Activated T-cell treated with anti-CD3 and anti-CD28 coated beads, Interleukin-2, amount 50 U/mL, for 72 hours (primary cell): ENCODE data around the gene IGLL5. TPM values are rescaled to one million over a fixed set of nuclear protein-coding genes. Genes with fewer than 3 reads are reported as not detected.
"Not testable (repeated sequence)": the region's sequence is repeated elsewhere in the genome, so short reads cannot be mapped to it uniquely, and the experiment has no call there.

Experiments used
- ATAC-seq, 2 donors: fragments of 150-1000 bp; cut with Tn5 transposase; replicated peaks in 1 of 2; 2 replicates each; pipeline ENCODE4 v1.10.0; 2021; ENCODE audit warnings: moderate library complexity in 2 of 2, mild to moderate bottlenecking in 1 of 2
- DNase-seq, 2 donors: peaks; one replicate each; pipeline ENCODE4 v3.0.0; 2021 to 2022; ENCODE audit warnings: mixed read lengths in 1 of 2
- H3K27ac Mint-ChIP-seq: one replicate; pipeline ENCODE4 v1.8.0; 2022; ENCODE audit warnings: mild to moderate bottlenecking, moderate library complexity, mixed read lengths
- H3K27me3 Mint-ChIP-seq: one replicate; pipeline ENCODE4 v1.8.0; 2022; ENCODE audit warnings: low read depth, mixed read lengths
- H3K36me3 Mint-ChIP-seq, 2 donors: one replicate each; pipeline ENCODE4 v1.8.0; 2022; ENCODE audit warnings: mixed read lengths in 2 of 2, mild to moderate bottlenecking in 1 of 2; ENCODE audit not compliant: insufficient read depth in 2 of 2
- H3K4me1 Mint-ChIP-seq: one replicate; pipeline ENCODE4 v1.8.0; 2022; ENCODE audit warnings: low read depth, mixed read lengths
- H3K4me3 Mint-ChIP-seq, 2 donors: one replicate each; pipeline ENCODE4 v1.8.0; 2022; ENCODE audit warnings: mild to moderate bottlenecking in 2 of 2, mixed read lengths in 2 of 2, moderate library complexity in 2 of 2
- H3K9me3 Mint-ChIP-seq, 2 donors: one replicate each; pipeline ENCODE4 v1.8.0; 2022; ENCODE audit warnings: mixed read lengths in 2 of 2
- total RNA-seq, 2 donors: library from RNA; stranded (reverse); gene quantifications; one replicate each; pipeline ENCODE4 v1.2.3, GENCODE V29; 2022

IGLL5 gene
- total RNA-seq, 2 donors from 2014 or later, result not detected

DNA sequence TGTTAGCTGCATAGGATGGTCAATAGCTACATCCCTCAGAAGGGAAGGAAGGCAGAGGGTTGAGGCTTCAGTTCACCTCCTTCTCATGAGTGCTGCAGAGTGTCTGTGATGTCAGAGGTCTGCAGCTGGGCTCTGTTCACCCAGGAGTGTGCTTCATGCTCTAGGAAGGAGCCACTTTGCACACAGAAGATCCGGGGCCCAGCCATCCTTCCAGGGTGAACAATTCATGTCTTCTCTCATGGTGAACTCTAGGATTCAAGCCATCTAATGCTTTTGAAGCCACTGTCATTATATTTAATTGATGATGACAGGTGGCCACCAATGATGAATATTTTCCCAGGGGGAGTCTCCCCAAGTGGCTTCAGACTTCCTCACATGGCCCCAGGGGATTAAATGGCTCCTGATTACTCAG is 16.2 kb downstream of the IGLL5 start:
- H3K27ac Mint-ChIP-seq, H3K9me3 Mint-ChIP-seq, H3K27me3 Mint-ChIP-seq, H3K4me3 Mint-ChIP-seq, H3K36me3 Mint-ChIP-seq, H3K4me1 Mint-ChIP-seq, ATAC-seq, DNase-seq: not testable (repeated sequence)

- peaks cover 13% of the 10 kb centered on the region for H3K27me3 Mint-ChIP-seq
- DNase-seq, H3K27ac Mint-ChIP-seq, H3K36me3 Mint-ChIP-seq, H3K4me3 Mint-ChIP-seq, H3K4me1 Mint-ChIP-seq, ATAC-seq, H3K9me3 Mint-ChIP-seq: not testable (repeated sequence)
These were observed 17.1 kb downstream of the IGLL5 start for GRCh38 chr22:22904736-22905135.

- H3K4me1 Mint-ChIP-seq, result not testable (repeated sequence)
These were observed 18.8 kb downstream of the IGLL5 start for GRCh38 chr22:22906391-22906790.

DNA sequence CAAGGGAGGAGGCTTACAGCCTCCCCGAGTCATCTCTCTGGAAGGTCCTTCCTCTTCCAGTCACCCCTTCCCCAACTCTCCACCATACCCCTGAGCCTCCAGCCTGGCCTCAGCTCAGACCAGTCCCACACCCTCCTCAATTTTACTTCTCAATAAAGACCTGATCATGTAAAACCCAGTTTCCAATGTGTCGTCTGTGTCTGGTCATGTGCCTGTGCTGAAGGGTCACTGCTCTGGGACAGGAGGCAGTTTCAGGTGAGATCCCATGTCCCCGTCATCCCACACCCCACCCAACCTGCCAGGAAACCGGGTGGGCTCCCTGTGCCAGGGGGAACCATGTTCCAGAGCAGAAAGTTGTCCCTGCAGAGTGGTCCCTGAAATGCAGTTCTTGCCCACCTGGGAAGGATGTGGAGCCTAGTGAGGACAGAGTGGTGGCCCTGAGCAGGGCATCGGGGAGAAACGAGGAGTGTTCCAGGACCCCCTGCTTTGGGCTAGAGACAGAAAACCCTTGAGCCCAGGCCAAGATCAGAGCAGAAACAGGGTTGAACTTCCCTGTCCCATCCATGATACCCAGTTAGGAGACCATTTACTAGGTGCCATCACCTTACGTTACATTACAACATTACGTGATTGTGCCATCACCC is 19.4 kb downstream of the IGLL5 start:
- no peaks in the 10 kb centered on the region for H3K4me1 Mint-ChIP-seq
- no peaks in the 10 kb centered on the region for H3K9me3 Mint-ChIP-seq
- H3K36me3 Mint-ChIP-seq, result no peaks in the 10 kb centered on the region
- peaks cover 21% of the 10 kb centered on the region for H3K27me3 Mint-ChIP-seq
- DNase-seq (no peak), ATAC-seq (no peak)
- no peak overlapping the region for H3K27ac Mint-ChIP-seq
- H3K4me3 Mint-ChIP-seq, result no peak overlapping the region

More at GRCh38 chr22:22906391-22906790, 18.8 kb downstream of the IGLL5 start:
- not testable (repeated sequence) for ATAC-seq, DNase-seq, H3K36me3 Mint-ChIP-seq, H3K4me3 Mint-ChIP-seq, H3K9me3 Mint-ChIP-seq, H3K27ac Mint-ChIP-seq
- peaks cover 21% of the 10 kb centered on the region for H3K27me3 Mint-ChIP-seq

DNA sequence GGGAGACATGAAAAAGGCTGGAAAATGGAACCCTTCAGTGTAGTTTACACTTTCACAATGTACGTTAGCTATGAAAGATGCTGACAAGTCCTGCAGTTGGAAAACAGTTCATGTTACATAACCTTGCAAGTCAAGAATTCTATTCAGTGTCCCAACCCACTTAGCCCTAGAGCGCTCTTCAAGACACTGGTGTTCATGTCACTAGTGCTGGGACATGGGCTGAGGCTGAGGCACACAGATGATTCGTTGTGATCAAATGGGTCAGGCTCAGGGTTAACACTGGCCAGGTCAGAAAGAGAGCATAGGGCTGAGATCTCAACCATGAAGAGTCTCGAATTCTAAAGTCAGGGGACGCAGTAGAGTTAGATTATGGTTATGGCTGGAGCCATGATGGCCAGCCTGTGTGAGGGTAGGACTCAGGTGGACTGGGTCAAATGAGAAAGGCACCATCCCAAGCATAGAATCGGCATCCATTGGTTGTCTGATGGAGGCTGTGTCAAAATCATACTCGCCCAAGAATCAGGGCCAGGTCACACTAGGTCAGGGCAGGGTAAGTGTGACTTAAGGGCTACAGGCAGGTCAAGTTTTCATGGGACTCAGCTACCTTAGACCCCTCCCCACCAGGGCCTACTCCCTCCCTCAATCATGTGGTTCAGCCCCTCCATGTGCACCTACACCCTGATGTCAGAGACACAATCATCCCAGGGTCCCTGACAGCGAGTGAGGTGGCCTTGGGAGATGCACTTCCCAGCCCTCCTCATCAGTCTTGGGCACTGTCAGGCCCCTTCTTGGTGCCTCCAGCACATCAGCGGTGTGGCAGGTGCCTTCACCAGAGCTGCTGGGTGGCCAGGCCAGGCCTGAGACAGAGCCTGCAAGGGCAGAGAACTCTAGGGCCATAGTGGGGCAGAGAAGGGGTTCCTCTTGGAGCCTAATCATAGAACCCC is 20.2 kb downstream of the IGLL5 start:
- Mint-ChIP-seq H3K4me1 (no peaks in the 10 kb centered on the region), H3K27me3 (peaks cover 21% of the 10 kb centered on the region), H3K9me3 (no peaks in the 10 kb centered on the region), H3K27ac (no peak overlapping the region), H3K4me3 (no peak overlapping the region), H3K36me3 (no peaks in the 10 kb centered on the region)
- ATAC-seq, result no peak
- no peak for DNase-seq

GRCh38 chr22:22908495-22908861 is 20.9 kb downstream of the IGLL5 start:
- Mint-ChIP-seq H3K36me3 (no peaks in the 10 kb centered on the region), H3K4me1 (no peaks in the 10 kb centered on the region), H3K4me3 (no peak overlapping the region), H3K27me3 (peaks cover 21% of the 10 kb centered on the region), H3K9me3 (no peaks in the 10 kb centered on the region), H3K27ac (no peak overlapping the region)
- DNase-seq (no peak), ATAC-seq (no peak)

DNA sequence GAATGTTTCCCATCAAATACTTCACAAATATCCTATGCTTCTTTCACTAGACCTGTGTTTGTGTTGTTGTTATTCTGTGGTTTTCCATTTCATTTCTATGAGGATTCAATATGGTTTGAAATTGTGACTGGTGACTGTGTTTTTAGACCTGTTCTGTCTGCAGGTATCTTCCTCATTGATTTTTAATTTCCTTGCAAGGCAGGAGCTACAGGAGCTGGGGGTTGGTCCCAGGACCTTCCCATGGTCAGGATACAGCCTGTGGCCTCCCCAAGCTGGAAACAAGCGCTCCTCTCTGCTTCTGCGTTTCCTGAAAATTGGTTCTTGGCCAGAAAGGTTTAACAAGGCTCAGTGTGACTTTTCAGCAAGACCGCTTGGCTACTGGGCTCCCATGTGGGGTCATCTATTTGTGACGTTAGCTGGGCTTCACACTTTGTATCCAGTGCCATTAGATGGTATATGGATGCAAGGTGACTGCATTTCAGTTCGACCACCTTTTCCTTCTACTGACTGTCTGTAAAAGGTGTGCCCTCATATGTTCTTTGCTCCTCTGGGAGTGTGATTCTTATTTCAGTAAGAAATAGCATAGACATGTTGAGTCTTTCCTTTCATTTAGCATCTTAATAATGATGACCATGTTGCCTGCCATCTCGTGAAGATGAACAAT is 21.5 kb downstream of the IGLL5 start:
- ATAC-seq (no peak), DNase-seq (no peak)
- Mint-ChIP-seq H3K9me3 (no peaks in the 10 kb centered on the region), H3K4me1 (no peaks in the 10 kb centered on the region), H3K27ac (no peak overlapping the region), H3K4me3 (no peak overlapping the region), H3K27me3 (peaks cover 21% of the 10 kb centered on the region), H3K36me3 (no peaks in the 10 kb centered on the region)

DNA sequence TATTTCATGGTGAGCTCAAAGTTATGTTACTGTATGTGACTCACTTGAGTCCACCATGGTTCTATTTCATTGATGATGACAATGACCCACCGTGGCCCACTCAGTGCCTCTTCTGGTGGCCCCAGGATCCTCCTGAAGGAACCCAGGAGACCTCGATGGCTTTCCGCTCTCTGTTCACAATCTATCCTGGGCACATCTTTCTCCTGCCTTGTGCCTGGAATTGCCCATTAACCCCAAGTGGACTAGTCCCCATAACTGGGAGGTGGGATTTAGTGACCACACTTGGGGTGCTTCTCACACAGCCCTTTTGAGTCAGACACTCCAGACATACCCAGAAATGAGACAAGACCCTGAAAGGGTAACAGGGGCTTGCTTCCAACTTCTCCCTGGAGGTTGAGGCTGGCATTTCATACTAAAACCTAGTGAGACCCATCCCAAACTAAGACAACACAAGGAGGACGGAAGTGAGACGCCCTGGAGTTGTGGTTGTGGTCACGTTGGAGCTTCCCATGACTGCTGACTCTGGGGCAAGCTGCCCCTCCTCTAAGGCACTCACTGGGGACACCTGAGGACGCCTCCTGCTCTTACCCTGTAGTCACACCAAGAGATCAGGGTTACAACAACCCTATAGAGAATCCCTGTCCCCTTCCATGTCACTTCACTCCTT is 22.1 kb downstream of the IGLL5 start:
- Mint-ChIP-seq H3K36me3 (no peaks in the 10 kb centered on the region), H3K4me1 (no peaks in the 10 kb centered on the region), H3K4me3 (no peak overlapping the region), H3K9me3 (no peaks in the 10 kb centered on the region), H3K27me3 (peaks cover 21% of the 10 kb centered on the region), H3K27ac (no peak overlapping the region)
- no peak for DNase-seq
- ATAC-seq, result no peak

DNA sequence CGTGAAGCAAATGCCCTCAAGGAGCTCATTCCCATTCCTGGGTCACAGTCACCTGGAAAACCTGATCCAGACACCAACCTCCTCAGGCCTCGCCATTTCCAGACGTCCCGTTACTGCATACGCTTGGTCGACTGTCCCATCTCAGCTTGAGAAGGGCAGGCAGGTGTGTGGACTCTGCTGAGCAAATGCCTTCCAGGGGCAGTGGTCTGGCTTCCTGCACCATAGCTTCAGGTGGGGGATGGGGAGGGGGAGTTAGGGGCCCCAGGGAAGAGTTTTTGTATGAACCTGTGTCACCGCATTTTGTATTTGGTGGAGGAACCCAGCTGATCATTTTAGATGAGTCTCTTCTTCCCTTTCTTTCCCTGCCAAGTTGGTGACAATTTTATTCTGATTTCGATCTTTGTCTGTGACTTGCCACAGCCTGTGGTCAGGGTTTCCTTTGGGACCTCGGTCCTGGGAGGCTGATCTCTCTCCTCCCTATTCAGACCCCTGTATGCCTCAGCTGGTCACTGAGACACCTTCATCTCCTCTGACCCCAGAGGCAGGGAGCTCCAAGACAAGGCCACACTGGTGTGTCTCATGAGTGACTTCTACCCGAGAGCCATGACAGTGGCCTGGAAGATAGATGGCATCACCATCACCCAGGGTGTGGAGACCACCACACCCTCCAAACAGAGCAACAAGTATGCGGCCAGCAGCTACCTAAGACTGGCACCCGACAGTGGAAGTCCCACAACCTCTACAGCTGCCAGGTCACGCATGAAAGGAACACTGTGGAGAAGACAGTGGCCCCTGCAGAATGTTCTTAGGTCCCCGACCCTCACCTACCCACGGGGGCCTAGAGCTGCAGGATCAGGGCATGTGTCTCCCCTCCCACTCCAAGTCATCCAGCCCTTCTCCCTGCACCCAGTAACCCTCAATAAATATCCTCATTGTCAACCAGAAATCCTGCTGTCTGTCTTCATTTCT is 22.9 kb downstream of the IGLL5 start:
- ATAC-seq, result no peak
- Mint-ChIP-seq H3K27me3 (peaks cover 15% of the 10 kb centered on the region), H3K36me3 (no peaks in the 10 kb centered on the region), H3K4me3 (no peak overlapping the region), H3K9me3 (no peaks in the 10 kb centered on the region), H3K27ac (no peak overlapping the region), H3K4me1 (no peaks in the 10 kb centered on the region)
- no peak for DNase-seq

DNA sequence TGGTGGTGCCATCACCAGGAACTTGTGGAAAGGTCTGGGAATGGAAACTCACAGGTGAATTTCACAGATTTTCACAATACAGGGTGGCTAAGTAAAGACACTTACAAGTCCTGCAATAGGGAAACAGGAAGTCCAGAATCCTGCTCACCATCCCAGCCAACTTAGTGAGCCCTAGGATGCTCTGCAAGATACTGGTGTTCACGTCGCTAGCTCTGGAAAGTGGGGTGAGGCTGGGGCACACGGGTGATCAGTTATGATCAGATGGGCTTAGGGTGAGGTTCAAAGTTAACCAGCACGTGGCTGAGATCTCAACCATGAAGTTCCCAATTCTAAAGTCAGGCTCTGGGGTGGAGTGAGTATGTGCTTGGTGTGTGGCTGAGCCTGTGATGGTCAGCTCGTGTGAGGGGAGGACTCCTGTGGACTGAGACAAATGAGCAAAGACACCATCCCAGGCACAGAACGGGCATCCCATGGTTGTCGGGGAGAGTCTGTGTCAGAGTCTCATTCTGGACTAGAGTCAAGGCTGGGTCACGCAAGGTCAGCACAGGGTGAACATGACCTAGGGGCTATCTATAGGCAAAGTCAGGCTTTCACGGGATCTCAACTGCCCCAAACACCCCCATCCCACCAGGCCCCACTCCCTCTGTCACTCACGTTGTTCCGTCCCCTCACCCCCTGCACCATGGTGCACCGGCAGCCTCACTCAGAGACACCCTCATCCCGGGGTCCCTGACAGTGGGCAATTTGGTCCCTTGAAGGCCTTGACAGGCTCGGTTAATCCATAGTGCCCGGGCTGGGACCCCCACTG is 23.9 kb downstream of the IGLL5 start:
- Mint-ChIP-seq H3K4me1 (no peaks in the 10 kb centered on the region), H3K4me3 (no peak overlapping the region), H3K27ac (no peak overlapping the region), H3K27me3 (peaks cover 17% of the 10 kb centered on the region), H3K36me3 (no peaks in the 10 kb centered on the region), H3K9me3 (no peaks in the 10 kb centered on the region)
- no peak for DNase-seq
- ATAC-seq, result no peak

GRCh38 chr22:22912135-22912987 is 24.7 kb downstream of the IGLL5 start:
- H3K27ac Mint-ChIP-seq, result no peak overlapping the region

More at GRCh38 chr22:22912135-22912987, 24.7 kb downstream of the IGLL5 start:
- no peak for DNase-seq
- Mint-ChIP-seq H3K4me1 (no peaks in the 10 kb centered on the region), H3K9me3 (no peaks in the 10 kb centered on the region), H3K4me3 (no peak overlapping the region), H3K36me3 (no peaks in the 10 kb centered on the region), H3K27me3 (peaks cover 20% of the 10 kb centered on the region)
- ATAC-seq, result no peak
